ENCODE data around the gene KCTD6.

DNA sequence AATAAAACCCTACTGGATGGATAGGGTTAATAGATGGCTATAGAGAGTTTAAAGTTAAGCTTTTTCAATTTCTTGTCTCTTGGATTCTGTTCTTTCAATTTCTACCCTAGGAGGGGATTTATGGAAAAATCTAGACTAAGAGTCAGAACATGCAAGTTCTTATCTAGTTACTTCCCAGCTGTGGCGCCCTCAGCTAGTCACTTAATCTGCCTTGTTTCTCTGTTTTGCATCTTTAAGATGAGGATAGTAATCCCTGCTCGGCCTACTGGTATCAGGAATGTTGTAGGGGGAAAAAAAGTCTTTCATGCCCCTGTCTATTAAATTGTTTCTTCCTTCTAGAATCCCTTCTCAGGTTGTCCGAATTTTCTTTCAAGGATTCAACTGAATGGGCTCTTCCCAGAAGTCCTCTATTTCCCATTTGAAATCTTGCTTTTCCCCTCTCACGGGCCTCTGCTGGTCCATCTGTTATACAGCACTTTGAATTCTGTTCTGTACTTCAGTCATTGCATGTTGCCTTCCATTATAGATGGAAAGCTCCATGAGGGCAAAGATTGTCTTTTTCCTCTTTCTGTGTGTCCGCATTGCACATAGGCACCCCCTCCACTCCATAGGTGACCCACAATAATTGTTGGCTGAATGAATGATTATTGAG lies 4.4 kb downstream of the KCTD6 start:
- TF ChIP-seq, protein P1, sequence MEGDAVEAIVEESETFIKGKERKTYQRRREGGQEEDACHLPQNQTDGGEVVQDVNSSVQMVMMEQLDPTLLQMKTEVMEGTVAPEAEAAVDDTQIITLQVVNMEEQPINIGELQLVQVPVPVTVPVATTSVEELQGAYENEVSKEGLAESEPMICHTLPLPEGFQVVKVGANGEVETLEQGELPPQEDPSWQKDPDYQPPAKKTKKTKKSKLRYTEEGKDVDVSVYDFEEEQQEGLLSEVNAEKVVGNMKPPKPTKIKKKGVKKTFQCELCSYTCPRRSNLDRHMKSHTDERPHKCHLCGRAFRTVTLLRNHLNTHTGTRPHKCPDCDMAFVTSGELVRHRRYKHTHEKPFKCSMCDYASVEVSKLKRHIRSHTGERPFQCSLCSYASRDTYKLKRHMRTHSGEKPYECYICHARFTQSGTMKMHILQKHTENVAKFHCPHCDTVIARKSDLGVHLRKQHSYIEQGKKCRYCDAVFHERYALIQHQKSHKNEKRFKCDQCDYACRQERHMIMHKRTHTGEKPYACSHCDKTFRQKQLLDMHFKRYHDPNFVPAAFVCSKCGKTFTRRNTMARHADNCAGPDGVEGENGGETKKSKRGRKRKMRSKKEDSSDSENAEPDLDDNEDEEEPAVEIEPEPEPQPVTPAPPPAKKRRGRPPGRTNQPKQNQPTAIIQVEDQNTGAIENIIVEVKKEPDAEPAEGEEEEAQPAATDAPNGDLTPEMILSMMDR (IDR thresholded peaks at IDR 0.05), result no peak
- TF ChIP-seq EZH2 (IDR thresholded peaks at IDR 0.05) (no peak), EZH2phosphoT487 (IDR thresholded peaks at IDR 0.05) (no peak)

Data from neural progenitor cell (in vitro differentiated cells).